ENCODE results near the gene SRSF6.

DNA sequence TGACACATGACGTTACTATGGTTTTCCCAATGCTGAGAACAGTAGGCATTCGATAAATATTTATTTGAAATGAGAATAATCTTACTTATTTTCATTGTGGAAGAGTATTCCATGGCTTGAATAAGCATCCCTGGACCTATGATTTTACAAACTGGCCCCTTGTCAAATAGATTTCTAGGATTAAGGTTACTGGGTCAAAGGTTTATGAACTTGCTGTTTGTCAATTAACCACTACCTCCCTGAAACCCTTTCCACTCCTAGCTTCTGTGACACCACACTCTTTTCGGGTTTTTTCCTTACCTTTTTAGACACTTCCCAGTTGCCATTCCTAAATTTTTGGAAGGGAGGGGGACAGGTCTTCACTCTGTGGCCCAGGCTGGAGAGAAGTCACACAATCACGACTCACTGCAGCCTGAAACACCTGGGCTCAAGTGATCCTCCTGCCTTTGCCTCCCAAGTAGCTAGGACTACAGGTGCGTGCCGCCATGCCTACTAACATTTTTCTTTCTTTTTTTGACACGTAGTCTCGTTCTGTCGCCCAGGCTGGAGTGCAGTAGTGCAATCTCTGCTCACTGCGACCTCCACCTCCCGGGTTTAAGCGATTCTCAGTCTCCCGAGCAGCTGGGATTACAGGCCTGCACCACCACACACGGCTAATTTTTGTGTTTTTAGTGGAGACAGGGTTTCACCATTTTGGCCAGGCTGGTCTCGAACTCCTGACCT, 5.1 kb upstream of the SRSF6 start:
- TF ChIP-seq CTCF (IDR thresholded peaks at IDR 0.05; ENCODE audit: insufficient read depth, low read depth, low read length): no peak
- TF ChIP-seq EZH2 (IDR thresholded peaks at IDR 0.05; ENCODE audit: insufficient read depth, low read length): no peak
